Body of pancreas (tissue), 4 donors: Measurements from ENCODE around the gene ARV1. TPM values are rescaled to one million over a fixed set of nuclear protein-coding genes. Genes with fewer than 3 reads are reported as not detected.

ENCODE experiments used
- ATAC-seq: fragments of 150-250 bp; one replicate; pipeline ENCODE4 v1.9.1; 2016
- DNase-seq, 4 donors: peaks; one replicate each; pipeline ENCODE4 v3.0.0-alpha.2; 2019
- H3K27ac ChIP-seq, 4 donors: fragments of 200-600 bp; sonication (generic); 1 replicate in 3 of 4; 2 replicates in 1 of 4; pipeline versions ENCODE4 v1.5.1 to v1.6.1; 2016 to 2019; ENCODE audit warnings: mild to moderate bottlenecking in 1 of 4, mixed read lengths in 1 of 4, moderate library complexity in 1 of 4
- H3K27me3 ChIP-seq, 2 donors: fragments of 200-600 bp; sonication (generic); one replicate each; pipeline ENCODE4 v1.6.0; 2016; ENCODE audit warnings: mild to moderate bottlenecking in 1 of 2
- H3K36me3 ChIP-seq, 2 donors: fragments of 200-600 bp; sonication (generic); replicated peaks in 1 of 2; 2 replicates each; pipeline ENCODE4 v1.5.1; 2016; ENCODE audit warnings: low read depth in 2 of 2; ENCODE audit not compliant: insufficient read depth in 1 of 2
- H3K4me1 ChIP-seq: fragments of 200-600 bp; sonication (generic); one replicate; pipeline ENCODE4 v1.6.0; 2016
- H3K4me3 ChIP-seq, 2 donors: fragments of 200-600 bp; sonication (generic); 1 replicate in 1 of 2; 2 replicates in 1 of 2; pipeline ENCODE4 v1.5.1; 2016 to 2019
- H3K9me3 ChIP-seq, 3 donors: fragments of 200-600 bp; sonication (generic); 1 replicate in 2 of 3; 2 replicates in 1 of 3; pipeline ENCODE4 v1.5.1; 2016
- POLR2A ChIP-seq, 3 donors: fragments of 450-650 bp; IDR thresholded peaks; one replicate each; pipeline ENCODE4 v1.6.1; 2016; ENCODE audit warnings: antibody characterized with exemption in 3 of 3, mild to moderate bottlenecking in 2 of 3
- whole genome bisulfite sequencing, 2 donors: methylation state at CpG; one replicate each; pipeline ENCODE4 v1.1.5; 2017; 5-methylcytosine and 5-hydroxymethylcytosine counted together
- intact Hi-C: fragments of 100-400 bp; cut with DNase I; formaldehyde crosslinking; loops from one replicate; pipeline ENCODE4 v1.15.1; 2023
- total RNA-seq, 2 donors: library from RNA; depleted of rRNA; stranded (reverse); fragments of >200 nt; gene quantifications; one replicate each; pipeline ENCODE4 v1.1.0, GENCODE V29; 2016
- TF ChIP-seq, protein P1 (sequence below), 7 experiments: fragments of 450-650 bp in 4 of 7; fragments of 200-600 bp in 3 of 7; sonication (generic) in 3 of 7; IDR thresholded peaks; one replicate each; pipeline ENCODE4 v1.5.1; 2016 to 2019; ENCODE audit warnings: antibody characterized with exemption in 7 of 7

The ARV1 gene
- total RNA-seq, 2 donors from 2014 or later: 11.5 to 23.6 TPM

GRCh38 chr1:230972855-230973271 lies 6.0 kb upstream of the ARV1 start:
- intact Hi-C loops: no loop called here
- peaks cover 33% of the 10 kb centered on the region for H3K4me1 ChIP-seq
- H3K27ac ChIP-seq: peak overlapping the region in 2 of 4 donors; percentile 1 to 4
- 32 to 48% methylated on average over 1 of the region's 1 CpG for WGBS, 2 donors
- H3K9me3 ChIP-seq: no peaks in the 10 kb centered on the region
- no peaks in the 10 kb centered on the region for H3K36me3 ChIP-seq
- TF ChIP-seq POLR2A (IDR thresholded peaks at IDR 0.05): no peak
- DNase-seq (no peak), ATAC-seq (no peak)
- H3K27me3 ChIP-seq: no peaks in the 10 kb centered on the region
- no peak overlapping the region for H3K4me3 ChIP-seq

DNA sequence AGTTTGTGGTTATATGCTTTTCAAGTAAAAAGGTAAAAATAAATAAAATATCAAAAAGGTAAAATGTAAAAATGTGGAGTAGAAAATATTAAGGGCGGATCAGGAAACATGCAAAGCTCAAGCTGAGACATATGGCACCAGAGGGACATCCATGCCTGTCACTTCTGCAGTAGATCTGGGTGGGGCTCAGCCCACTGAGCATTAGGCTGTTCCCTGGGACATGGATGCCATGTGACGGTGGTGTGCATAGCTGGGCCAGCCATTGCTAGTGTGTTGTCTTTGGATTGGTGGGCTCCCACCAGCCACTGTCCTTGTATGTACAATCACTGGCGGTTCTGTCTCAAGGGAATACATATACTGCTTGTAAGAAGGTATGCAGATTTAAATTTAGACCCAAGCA lies 3.3 kb upstream of the ARV1 start:
- no peak overlapping the region for H3K27ac ChIP-seq
- no peak for DNase-seq
- H3K36me3 ChIP-seq: no peaks in the 10 kb centered on the region
- WGBS, 2 donors: 83 to 84% methylated on average over 3 of the region's 3 CpGs
- ATAC-seq: no peak
- H3K4me1 ChIP-seq: peaks cover 32% of the 10 kb centered on the region
- TF ChIP-seq, protein P1, sequence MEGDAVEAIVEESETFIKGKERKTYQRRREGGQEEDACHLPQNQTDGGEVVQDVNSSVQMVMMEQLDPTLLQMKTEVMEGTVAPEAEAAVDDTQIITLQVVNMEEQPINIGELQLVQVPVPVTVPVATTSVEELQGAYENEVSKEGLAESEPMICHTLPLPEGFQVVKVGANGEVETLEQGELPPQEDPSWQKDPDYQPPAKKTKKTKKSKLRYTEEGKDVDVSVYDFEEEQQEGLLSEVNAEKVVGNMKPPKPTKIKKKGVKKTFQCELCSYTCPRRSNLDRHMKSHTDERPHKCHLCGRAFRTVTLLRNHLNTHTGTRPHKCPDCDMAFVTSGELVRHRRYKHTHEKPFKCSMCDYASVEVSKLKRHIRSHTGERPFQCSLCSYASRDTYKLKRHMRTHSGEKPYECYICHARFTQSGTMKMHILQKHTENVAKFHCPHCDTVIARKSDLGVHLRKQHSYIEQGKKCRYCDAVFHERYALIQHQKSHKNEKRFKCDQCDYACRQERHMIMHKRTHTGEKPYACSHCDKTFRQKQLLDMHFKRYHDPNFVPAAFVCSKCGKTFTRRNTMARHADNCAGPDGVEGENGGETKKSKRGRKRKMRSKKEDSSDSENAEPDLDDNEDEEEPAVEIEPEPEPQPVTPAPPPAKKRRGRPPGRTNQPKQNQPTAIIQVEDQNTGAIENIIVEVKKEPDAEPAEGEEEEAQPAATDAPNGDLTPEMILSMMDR (IDR thresholded peaks at IDR 0.05): no peak
- TF ChIP-seq POLR2A (IDR thresholded peaks at IDR 0.05): no peak
- H3K4me3 ChIP-seq: no peak overlapping the region
- H3K27me3 ChIP-seq: no peaks in the 10 kb centered on the region
- no peaks in the 10 kb centered on the region for H3K9me3 ChIP-seq
- intact Hi-C loops: no loop called here

DNA sequence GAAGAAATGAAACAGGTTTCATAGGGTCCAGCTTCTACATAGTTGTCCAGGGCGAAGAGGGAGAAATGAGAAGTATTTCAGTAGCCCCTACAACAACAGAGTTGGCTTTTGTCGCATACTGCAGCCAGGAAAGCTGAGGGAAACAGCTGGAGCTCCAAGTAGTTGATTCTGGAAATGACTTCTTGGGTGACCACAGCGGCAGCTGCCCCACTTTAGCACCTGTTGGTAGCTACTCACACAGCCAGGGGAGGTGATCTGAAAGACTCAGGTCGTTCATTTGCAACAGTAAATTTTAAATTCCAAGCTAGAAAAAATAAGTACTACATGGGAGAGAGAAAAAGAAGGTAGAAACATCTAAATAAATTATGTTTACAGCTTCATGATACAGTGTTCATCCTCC lies 2.5 kb upstream of the ARV1 start:
- TF ChIP-seq, protein P1 (IDR thresholded peaks at IDR 0.05): no peak
- no peak for TF ChIP-seq POLR2A (IDR thresholded peaks at IDR 0.05)
- no peak for ATAC-seq
- H3K9me3 ChIP-seq: no peaks in the 10 kb centered on the region
- no peaks in the 10 kb centered on the region for H3K36me3 ChIP-seq
- H3K4me1 ChIP-seq: peaks cover 34% of the 10 kb centered on the region
- no peak for DNase-seq
- H3K4me3 ChIP-seq: no peak overlapping the region
- no peaks in the 10 kb centered on the region for H3K27me3 ChIP-seq
- 89 to 91% methylated on average over 4 of the region's 4 CpGs for WGBS, 2 donors
- intact Hi-C loops: no loop called here
- no peak overlapping the region for H3K27ac ChIP-seq

DNA sequence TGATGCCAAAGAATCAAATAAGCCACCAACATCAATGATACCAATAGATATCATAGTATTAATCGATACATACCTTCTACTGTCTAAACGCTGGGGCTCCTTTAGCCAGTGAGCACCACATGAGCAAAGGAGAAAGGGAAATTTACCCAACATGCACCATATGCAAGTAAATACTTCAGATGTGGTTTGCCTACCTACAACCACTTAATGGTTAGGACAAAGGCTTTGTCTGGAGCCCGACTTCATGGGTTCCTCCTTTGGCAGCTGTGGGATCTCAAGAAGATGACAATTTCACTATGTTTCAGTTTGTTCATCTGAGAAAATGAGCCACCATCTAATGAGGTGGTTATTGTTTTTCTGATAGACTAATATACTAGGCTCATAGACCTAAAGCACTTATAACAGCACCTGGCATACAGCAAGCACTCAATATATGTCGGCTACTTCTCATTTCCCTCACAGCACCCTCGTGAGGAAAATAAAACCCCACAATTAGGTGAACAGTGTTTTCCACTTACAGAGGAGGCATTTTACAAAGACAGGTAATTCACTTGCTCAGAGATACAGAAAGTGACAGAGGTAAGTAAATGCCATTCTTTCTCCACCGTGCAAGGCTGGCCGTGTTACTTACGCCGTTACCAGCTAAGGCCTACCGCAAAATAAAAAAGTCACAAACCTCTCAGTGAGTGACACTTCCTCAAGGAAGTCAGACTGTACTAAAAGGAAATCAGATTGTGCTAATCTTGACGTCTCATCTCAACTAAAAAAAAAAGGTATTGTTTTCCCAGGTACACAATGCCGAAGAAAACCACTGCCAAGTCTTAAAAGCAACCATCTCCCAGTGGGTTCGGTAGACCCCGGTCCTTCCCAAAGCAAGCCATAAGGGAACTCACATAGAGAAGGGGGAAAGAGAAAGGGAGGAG lies 1.8 kb upstream of the ARV1 start:
- DNase-seq (peak in 1 of 4 donors; percentile 13), ATAC-seq (no peak)
- H3K9me3 ChIP-seq: no peaks in the 10 kb centered on the region
- peaks cover 0 to 2% of the 10 kb centered on the region in 2 donors for H3K36me3 ChIP-seq
- WGBS, 2 donors: 41 to 52% methylated on average over 14 of the region's 14 CpGs
- H3K4me3 ChIP-seq: no peak overlapping the region
- intact Hi-C loops: no loop called here
- H3K27me3 ChIP-seq: no peaks in the 10 kb centered on the region
- peaks cover 36% of the 10 kb centered on the region for H3K4me1 ChIP-seq
- peak overlapping the region in 3 of 4 donors; percentile 56 to 81 (median 71) for H3K27ac ChIP-seq
- TF ChIP-seq, protein P1 (IDR thresholded peaks at IDR 0.05): no peak
- TF ChIP-seq POLR2A (IDR thresholded peaks at IDR 0.05): no peak

GRCh38 chr1:230977761-230978490 lies 968 bp upstream of the ARV1 start:
- Histone ChIP-seq H3K36me3 (peaks cover 0 to 2% of the 10 kb centered on the region in 2 donors), H3K27ac (peak overlapping the region; percentile 35 to 81 (median 64)), H3K9me3 (no peaks in the 10 kb centered on the region), H3K27me3 (no peaks in the 10 kb centered on the region), H3K4me3 (peak overlapping the region; percentile 52 to 90), H3K4me1 (peaks cover 29% of the 10 kb centered on the region)
- WGBS, 2 donors: 0 to 2% methylated on average over 8 to 52 of the region's 52 CpGs
- DNase-seq (peak; percentile 39 to 55 (median 50)), ATAC-seq (peak; percentile 10)
- intact Hi-C loops: no loop called here
- no peak for TF ChIP-seq POLR2A (IDR thresholded peaks at IDR 0.05)
- TF ChIP-seq, protein P1 (IDR thresholded peaks at IDR 0.05): peak in 1 of 7 experiments; percentile 2
